Peyer's patch (tissue), 4 donors: ENCODE results near the gene ZNF133.
"Not testable (repeated sequence)": the region's sequence is repeated elsewhere in the genome, so short reads cannot be mapped to it uniquely, and the experiment has no call there.

ENCODE experiments used
- CTCF ChIP-seq, 6 experiments: fragments of 450-650 bp in 4 of 6; fragments of 200-600 bp in 2 of 6; sonication (generic) in 1 of 6; IDR thresholded peaks; one replicate each; pipeline ENCODE4 v1.5.1; 2017 to 2019; ENCODE audit warnings: antibody characterized with exemption in 6 of 6, mild to moderate bottlenecking in 3 of 6, moderate library complexity in 1 of 6
- POLR2A ChIP-seq, 2 donors: fragments of 450-650 bp; IDR thresholded peaks; one replicate each; pipeline ENCODE4 v1.5.1; 2017; ENCODE audit warnings: antibody characterized with exemption in 2 of 2, mild to moderate bottlenecking in 2 of 2, moderate library complexity in 2 of 2

- TF ChIP-seq CTCF, POLR2A (IDR thresholded peaks at IDR 0.05): not testable (repeated sequence)
These were observed 12.4 kb upstream of the ZNF133 start for GRCh38 chr20:18275960-18276359.
